Right ventricle myocardium superior (tissue), 1 donor: ENCODE data around the gene SURF1. TPM values are rescaled to one million over a fixed set of nuclear protein-coding genes. Genes with fewer than 3 reads are reported as not detected.

Experiments used
- ATAC-seq: fragments of 200-7000 bp; cut with Tn5 transposase; one replicate; pipeline ENCODE4 v1.9.1; 2020; ENCODE audit warnings: mild to moderate bottlenecking; ENCODE audit not compliant: poor library complexity
- DNase-seq: peaks from one replicate; pipeline ENCODE4 v3.0.0-alpha.2; 2020
- intact Hi-C: fragments of 100-400 bp; cut with DNase I; formaldehyde crosslinking; loops from one replicate; pipeline ENCODE4 v1.11.2; 2022
- total RNA-seq: library from RNA; stranded (reverse); fragmentation: NEBNext Ultra II Directional; extraction: Animal tissue kit (Norgen Biotek cat#: 25700); gene quantifications from one replicate; pipeline ENCODE4 v1.2.1, GENCODE V29; 2021
- donor health status: DM: no; HTN: yes; CAD: no; lungs with severe emphysema.

SURF1 gene
- total RNA-seq, 1 donor from 2014 or later, result 55.4 TPM

DNA sequence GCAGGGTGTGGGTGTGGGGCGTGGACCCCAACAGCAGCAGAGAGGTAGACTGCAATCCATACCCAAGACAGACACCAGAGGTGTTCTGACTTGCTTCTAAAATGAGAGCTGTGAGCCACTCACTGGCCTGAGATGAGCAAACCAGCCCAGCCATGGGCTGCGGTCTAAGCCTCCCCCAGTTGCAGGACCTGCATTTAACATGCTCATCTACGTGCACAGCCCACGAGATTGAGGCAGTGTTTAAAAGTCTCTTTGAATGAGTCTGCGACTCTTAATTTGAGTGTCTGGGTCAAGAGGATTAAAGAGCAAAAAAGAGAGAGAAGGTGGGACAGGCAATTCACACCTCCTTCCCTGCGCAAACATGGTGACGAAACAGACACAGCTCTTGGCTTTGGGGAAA, 13.6 kb upstream of the SURF1 start:
- DNase-seq, result no peak
- no peak for ATAC-seq

DNA sequence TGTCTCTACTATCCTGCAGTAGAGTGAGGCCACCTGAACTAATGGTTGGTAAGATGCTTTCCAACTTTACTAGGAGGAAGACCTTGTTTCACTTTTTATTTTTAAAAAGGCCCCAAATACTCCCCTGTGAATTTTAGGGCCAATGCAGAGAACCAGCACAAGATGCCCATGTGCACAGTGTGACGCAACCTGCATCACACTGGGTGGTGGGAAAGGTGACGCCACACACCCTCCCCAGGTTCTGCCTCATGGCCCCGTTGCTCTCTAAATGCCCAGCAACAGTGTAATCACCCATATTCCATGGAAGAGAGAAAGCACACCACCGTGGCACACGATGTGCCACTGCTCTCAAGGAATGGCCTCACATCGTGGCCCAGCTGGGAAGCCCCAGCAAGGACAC, 13.1 kb upstream of the SURF1 start:
- no peak for ATAC-seq
- no peak for DNase-seq
- intact Hi-C loops, result no loop called here

More for the DNA sequence above, 13.6 kb upstream of the SURF1 start:
- intact Hi-C loops, result no loop called here

DNA sequence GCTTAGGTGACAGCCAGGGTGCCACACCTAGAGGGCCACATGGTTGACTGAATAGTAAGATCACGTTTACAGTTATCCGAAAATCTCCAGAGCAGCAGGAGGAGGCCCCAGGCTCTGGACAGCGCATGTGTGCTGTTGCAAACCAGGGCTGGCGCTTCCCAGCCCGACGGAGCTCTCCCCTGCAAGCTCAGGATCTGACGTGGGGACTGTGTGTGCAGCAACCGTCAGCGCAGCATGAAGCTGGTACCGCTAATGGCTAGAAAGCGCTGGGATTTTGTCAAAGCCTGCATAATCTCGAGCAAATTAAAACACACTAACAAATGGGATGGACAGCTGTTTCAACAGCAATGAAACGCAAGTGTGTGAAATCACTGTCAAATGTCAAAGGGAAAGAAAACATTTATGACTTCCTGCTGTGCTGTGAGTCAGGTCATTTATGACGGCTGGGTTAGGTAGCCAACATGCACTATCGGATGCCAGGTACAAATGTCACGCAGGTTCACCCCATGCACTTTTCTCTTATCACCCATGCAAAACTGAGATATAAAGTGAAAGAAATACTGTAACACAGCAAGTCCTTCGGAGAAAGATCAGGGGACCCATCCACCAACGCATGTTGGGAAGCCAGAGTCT, 12.1 kb upstream of the SURF1 start:
- ATAC-seq (no peak), DNase-seq (no peak)
- intact Hi-C loops, result no loop called here

DNA sequence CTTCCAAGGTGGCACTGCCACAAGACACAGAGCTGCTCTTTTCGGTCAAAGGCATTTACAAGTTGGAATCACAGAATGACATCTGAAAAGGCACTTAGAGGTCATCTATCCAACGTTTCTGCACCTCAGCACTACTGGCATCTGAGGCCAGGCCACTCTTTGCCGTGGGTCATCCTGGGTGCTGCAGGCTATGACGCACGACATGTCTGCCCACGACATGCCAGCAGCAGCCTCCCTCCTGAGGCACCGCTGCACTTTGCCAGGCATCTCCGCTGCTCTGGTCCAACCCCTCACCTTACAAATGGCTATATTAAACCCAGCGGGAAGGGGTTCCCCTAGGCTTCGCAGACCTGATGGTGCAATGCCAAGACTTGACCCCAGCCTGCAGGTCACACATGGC, 11.5 kb upstream of the SURF1 start:
- intact Hi-C loops, result no loop called here
- no peak for ATAC-seq
- DNase-seq, result no peak

DNA sequence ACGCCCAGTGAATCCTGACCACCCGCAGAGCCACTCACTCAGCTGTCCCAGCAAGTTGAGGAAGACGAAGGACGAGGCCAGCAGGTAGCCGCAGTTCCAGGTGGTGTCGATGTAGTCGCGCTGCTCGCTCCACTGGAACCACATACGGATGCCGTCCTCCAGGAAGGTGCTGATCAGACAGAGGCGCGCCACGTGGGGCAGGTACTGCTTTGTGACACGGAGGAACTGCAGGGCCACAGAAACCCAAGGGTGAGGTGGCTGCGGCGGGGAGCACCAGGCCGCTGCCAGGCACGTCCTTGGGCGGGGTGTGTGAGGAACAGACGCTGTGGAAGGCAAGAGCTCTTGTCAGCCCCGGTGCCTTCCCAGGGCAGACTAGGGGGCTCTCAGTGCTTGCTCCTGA, 10.9 kb upstream of the SURF1 start:
- intact Hi-C loops, result no loop called here

DNA sequence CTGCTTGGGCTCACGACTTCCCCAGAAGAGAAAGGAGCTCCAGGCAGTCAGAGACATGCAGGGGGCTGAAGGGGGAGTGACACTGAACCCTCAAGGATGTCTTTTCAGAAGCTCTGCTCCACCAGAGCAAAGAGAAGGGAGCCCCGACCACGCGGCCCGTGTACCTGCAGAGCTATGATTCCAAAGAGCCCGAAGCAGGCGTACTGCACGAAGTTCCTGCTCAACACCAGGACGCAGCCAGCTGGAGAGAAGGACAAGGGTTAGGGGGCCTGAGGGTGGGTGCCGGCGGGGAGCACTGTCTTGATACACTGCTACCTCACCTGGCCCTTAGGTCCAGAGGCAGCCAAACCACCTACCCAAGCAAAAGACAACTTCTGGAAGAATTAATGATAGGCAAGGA, 10.1 kb upstream of the SURF1 start:
- intact Hi-C loops, result no loop called here
- ATAC-seq (no peak), DNase-seq (no peak)

More for the DNA sequence above, 10.9 kb upstream of the SURF1 start:
- DNase-seq (no peak), ATAC-seq (no peak)

DNA sequence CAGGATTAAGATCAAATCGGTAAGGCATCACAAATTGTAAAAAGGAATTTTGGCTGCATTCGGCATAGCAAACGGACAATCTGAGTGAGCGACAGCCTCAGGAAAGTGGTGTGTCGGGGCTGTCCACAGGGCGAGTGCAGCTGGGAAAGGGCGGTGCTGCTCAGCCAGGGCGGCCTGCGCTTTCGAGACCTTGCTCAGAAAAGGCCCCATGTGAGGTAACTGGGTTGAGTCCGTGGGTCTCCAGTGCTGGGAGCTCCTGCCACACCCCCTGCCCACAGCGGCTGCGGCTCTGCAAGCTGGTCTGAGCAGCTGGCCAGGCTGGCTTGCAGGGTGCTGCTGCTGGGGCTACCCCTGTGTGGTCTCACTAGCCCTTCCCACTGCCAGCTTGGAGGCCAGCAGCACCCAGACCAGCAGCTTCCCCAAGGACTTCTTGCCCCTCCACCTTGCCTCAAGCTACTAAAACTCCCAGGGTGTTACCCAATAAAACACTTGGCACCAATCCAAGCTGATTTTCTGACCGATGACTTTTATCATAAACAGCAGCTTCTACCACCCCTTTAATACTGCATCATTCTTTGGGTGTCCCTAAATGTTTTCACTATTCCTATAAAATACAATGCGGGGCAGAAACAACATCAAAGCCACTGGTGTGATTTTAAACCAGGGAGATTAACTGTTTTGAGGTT, 6.2 kb upstream of the SURF1 start:
- intact Hi-C loops, result no loop called here
- DNase-seq (no peak), ATAC-seq (no peak)

DNA sequence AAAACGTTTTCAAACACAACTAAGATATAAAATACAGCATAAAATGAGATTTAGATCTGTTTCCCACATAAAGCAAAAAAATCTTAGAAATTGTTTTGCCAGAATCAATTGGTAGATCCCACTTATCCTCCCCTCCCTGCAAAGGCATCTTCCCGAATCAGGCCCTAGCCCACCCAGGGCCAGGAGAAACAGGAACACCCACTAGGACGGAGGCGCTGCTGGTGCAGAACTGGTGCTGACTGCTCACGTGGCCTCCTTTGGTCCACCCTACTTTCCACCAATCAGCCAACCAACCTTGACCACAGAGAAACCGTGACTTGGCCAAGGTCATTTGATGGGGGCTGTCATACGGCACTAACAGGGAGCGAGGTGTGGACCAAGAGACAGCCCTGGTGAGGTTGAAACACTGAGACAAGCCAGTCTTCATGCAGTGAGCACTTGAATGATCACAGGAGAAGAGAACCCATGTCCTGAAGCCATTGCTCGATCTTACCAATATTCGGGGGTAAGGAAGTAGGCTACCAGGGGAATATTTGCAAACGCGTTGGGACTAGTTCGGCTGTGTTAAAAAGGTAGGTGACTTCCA, 5.3 kb upstream of the SURF1 start:
- ATAC-seq (no peak), DNase-seq (no peak)
- intact Hi-C loops, result no loop called here

DNA sequence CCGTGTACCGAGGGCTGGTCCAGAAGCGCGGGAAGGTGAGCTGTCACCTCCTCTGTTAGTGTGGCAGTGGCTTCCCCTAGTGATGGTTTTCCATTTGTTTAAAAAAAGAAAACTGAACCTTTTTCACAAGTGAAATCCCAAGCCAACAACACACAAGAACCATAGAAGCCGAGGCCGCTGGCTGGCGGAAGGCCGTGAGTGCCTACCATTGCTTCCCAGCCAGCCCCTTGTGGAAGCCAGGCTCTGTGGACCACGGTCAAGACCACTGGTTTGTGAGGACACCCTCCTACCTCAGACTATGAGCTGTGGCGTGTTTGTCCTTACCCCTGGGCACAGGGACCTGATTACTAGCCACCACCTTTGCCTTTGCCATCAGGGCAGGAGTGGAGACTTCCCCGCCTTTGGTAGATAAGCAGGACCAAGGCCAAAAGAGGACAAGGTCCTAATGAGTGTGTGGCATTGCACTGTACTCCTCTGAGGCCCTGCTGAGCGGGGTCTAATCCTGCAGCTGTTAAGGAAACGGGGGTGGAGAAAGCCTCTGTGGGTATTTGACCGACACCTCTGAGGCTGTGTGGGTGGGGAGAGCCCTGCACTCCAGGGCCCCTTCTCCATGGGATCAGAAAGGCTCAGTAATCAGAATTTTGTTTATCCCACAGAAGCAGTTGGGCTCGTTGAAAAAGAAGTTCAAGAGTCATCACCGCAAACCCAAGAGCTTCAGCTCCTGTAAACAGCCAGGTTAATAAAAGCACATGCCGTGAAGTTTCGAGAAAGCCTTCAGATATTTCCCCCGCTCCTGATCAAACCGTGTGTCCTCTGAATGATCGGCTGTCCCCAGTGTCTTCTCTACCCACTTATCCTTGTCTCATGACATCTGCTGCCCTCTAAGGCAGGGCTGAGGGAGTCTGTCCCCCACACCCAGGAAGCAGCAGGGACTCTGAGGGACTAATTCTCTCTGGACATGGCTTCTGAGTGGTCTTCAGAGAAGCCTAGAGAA, 4.4 kb upstream of the SURF1 start:
- intact Hi-C loops, result no loop called here
- no peak for DNase-seq
- ATAC-seq, result no peak

DNA sequence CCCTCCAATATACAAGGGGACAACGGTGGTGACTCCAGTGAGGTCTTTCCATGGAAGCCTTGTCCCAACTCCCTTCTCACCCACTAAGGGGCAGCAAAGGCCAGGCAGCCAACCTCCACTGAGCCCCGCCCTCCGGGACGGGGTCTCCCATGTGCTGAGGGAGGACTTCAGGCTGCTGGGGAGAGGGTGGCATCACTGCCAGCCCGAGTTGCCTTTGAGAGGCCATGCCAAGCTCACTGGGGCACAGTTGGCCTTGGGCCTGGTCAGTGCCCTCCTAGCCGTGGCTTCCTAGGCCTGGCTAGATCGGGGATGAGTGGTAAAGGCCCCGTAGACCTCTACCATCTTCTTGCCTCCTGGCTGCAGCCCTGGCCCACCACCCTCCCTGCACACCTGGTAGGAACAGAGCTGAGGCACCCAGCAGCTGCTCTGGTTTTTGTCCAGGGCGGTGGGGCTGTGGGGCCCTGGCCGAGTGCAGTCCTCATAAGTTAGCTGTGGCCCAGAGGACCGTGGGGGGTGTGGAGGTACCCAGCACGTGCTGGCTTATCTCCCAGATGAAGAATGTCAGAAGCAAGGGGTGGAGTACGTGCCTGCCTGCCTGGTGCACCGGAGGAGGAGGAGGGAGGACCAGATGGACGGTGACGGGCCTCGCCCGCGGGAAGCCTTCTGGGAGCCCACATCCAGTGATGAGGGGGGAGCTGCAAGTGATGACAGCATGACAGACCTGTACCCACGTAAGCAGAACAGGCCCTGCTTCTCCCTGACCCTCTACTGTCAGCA, 3.3 kb upstream of the SURF1 start:
- DNase-seq (no peak), ATAC-seq (no peak)
- intact Hi-C loops, result no loop called here

DNA sequence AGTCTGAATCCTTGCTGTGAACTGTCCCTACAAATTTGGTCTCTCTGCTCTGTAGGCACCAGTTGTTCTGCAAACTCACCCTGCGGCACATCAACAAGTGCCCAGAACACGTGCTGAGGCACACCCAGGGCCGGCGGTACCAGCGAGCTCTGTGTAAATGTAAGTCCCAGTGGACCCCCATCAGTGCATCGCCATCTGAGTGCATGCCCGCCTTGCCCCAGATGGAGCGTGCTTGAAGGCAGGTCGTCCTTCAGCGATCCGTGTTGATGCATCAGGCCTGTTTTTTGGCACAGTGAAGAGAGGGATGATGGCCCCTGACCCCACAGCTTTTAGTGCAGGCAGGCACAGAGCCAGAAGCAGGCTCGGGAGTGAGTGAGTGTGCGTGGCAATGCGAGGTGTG, 1.4 kb upstream of the SURF1 start:
- intact Hi-C loops, result no loop called here

DNA sequence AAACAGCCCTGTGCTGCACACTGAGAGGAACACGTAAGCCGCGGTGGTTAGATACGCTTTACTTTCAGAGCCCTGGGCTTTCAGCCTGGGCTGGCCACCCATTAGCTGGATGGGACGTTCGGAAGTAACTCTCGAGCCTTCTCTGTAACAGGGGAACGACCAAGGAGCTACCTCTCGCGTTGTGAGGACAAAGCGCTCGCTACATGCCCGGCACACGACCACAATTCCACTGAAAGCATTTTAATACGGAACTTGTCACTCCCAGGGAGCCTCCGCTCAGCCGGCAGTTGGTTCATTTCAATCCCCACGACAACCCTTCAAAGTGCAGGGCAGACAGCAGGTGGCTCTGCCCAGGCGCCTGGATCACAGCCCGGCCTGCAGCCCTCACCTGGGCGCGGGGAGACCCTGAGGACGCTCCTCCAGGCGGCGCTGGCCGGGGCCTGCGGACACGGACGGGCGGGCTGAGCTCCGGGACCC, 368 bp downstream of the SURF1 start:
- ATAC-seq (peak; percentile 7), DNase-seq (no peak)
- intact Hi-C loops, result no loop called here

More for the DNA sequence above, 1.4 kb upstream of the SURF1 start:
- ATAC-seq, result no peak
- peak; percentile 29 for DNase-seq

DNA sequence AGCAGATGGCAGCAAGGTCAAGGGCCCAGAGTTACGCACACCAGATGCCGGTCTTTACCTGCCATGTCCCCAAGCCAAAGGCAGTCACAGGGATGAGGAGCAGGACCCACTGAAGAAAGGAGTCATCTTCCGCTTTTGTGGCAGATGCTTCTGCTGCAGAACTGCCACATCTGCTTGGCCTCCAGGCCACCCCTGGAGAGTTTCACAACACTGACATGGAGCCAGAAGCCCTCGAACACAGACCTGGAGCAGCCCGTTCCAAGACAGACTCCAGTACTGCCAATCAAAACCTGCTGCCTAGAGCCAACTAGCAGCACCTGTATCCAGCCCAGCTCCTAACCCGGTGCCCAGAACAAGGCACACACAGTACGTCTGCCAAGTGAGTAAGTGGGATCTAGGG, 1.5 kb downstream of the SURF1 start:
- DNase-seq (peak; percentile 6), ATAC-seq (no peak)
- intact Hi-C loops, result no loop called here

DNA sequence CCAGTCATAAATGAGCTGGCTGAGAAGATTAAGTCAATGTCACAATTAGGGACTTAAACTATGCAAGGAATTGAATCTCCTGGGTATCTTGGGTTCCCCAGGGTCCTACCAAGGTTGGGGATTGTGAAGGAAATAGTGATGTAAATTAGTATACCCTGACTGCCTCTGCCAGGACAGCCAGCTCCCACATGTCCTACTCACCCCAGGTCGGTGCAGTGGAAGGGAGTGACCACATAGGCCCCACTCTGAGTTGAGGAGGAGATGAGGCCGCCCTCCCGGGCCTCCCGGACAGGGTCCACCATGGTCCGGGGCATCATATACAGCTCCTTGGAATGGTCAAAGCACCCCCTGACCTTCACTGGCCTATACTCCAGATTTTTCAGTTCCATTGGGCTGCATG, 2.7 kb downstream of the SURF1 start:
- DNase-seq, result peak; percentile 19
- intact Hi-C loops, result no loop called here
- no peak for ATAC-seq

DNA sequence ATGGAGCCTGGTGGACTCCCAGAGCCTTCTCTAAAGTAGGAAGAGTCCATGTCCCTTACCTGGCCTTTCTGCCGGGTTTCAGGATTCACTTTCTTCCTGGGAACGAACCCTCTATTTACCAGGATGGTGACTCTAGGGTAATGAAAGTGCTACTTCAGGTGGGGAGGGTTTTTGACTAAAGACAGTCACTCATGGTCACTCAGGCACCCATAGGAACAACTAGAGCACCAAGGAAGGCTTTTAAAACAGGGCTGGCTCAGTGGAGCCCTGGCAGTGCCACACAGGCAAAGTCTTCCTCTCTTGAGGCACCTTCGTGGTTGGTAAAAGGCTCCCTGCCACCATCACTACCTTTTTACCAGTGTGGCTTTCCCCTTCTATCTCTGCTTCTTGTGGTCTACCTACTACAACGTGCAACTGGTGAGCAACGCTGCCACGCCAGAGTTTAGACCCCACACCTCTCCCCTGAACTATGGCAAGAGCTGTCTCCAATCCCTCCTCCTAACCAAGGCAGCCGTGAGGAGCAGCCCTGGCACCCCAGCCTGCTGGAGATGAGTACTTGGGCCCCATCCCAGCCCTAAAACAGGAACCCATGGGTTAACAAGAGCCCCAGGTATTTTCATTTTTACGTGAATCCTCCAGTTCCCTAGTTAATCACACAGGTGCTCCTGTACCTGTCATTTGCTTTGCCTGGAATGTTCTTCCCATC, 3.5 kb downstream of the SURF1 start:
- ATAC-seq (no peak), DNase-seq (no peak)
- intact Hi-C loops, result no loop called here

DNA sequence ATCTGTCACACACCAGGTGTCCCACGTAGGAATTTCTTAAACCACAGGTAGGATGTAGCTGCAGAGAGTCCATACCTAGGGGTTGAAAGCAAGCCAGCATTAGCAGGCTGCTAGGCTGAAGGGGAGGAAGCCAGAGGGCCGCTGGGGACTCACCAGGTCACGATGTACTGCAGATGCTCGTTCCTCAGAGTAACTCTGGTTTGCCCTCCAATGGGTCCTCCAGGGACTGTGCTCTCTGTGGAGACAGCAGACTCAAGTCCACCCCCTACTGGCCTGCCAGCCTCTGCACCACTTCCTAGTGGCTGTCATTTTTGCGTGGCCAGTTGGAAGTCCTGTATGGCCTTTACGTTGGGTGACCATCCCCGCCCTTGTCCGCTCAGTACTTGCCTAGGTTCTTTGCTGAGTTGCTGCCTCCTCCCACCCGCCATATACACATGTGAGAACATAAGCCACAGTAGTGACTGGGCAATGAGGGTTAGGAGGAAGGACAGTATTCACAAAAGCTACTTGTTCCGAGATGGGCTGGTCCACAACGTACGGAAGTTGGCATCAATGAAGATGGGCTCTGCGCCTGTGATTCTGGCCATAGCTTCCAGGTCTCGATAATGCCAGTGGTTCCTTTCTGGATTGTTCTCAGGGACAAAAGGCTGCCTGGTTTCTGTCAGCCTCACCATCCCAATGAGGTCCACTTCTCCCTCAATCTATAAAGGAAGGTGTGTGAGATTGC, 4.2 kb downstream of the SURF1 start:
- intact Hi-C loops, result no loop called here
- peak; percentile 52 for DNase-seq
- ATAC-seq, result no peak

DNA sequence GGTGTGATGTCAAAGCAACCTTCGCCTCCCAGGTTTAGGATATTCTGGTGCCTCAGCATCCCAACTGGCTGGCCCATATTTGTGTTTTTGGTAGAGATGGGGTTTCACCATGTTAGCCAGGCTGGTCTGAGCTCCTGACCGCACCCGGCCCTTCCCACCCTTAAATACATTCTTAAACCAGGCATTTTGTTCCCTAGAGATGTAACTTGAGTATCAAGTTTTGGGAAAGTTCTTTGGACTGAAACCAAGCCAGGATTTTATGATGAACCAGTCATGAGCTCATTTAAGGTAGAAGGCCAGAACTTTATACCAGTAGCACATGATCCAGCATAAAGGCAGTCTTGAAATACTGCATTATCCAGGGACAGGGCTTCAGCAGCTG, 4.8 kb downstream of the SURF1 start:
- ATAC-seq (no peak), DNase-seq (no peak)
- intact Hi-C loops, result no loop called here
